Right atrium auricular region (tissue), 2 donors: Measurements from ENCODE around the gene TAGLN2. TPM values are rescaled to one million over a fixed set of nuclear protein-coding genes. Genes with fewer than 3 reads are reported as not detected.

ENCODE experiments used
- DNase-seq: peaks from one replicate; pipeline ENCODE4 v3.0.0-alpha.2; 2019; ENCODE audit warnings: low spot score
- H3K27ac ChIP-seq, 2 donors: fragments of 200-600 bp; sonication (generic); 1 replicate in 1 of 2; 2 replicates in 1 of 2; pipeline ENCODE4 v1.5.1; 2016 to 2019
- H3K27me3 ChIP-seq, 2 donors: fragments of 200-600 bp; sonication (generic); one replicate each; pipeline versions ENCODE4 v1.5.1 to v1.6.0; 2017 to 2019
- H3K36me3 ChIP-seq: fragments of 200-600 bp; sonication (generic); one replicate; pipeline ENCODE4 v1.5.1; 2016
- H3K4me1 ChIP-seq, 2 donors: fragments of 200-600 bp; sonication (generic); one replicate each; pipeline versions ENCODE4 v1.5.1 to v1.6.0; 2017 to 2019
- H3K4me3 ChIP-seq, 2 donors: fragments of 200-600 bp; sonication (generic); 1 replicate in 1 of 2; 2 replicates in 1 of 2; pipeline ENCODE4 v1.5.1; 2017 to 2019; ENCODE audit warnings: mild to moderate bottlenecking in 1 of 2, moderate library complexity in 1 of 2
- H3K9me3 ChIP-seq, 2 donors: fragments of 200-600 bp; sonication (generic); one replicate each; pipeline ENCODE4 v1.5.1; 2019
- total RNA-seq, 2 donors: library from RNA; depleted of rRNA; stranded (reverse); fragments of >200 nt; gene quantifications; one replicate each; pipeline ENCODE4 v1.1.0, GENCODE V29; 2016
- TF ChIP-seq, protein P1 (sequence below), 2 donors: fragments of 200-600 bp; sonication (generic); IDR thresholded peaks; one replicate each; pipeline ENCODE4 v1.5.1; 2019; ENCODE audit warnings: antibody characterized with exemption in 2 of 2

The TAGLN2 gene
- total RNA-seq, 2 donors from 2014 or later: 124 to 235 TPM

DNA sequence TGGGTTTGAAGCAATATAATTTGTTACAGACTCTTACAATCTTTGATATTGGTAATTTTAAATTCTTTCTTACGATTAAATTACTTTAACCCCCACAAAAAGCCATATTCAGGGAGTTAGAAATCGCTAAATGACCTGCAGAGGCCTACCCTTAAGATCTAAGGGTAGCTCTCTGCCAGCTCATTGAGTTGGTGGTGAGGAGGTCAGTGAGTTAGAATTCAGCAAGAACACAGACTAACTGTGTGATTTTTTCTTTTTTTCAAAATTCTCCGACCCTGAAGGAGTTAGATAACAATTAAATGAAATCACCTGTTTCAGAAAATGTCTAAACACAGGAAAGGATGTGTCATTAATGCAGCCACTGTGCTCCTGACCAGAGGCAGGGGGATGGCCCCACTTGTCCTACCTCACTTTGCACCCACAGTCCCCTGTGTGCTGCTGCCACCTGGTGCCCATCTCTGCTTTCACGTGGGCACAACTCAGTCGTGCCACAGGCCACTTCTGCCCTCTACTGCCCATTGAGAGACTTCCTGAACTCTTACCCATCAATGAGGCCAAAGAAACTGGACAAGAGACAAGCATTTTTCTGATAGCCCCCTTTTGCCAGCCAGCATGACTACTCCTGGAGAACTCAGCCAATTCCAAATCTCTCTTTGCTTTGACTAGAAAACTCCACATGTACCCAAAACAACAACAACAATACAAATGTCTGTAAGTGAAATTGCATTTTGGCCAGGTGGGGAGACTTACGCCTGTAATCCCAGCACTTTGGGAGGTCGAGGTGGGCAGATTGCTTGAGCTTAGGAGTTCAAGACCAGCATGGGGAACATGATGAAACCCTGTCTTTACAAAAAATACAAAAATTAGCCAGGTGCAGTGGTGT lies 33.8 kb downstream of the TAGLN2 start:
- DNase-seq: peak; percentile 90
- Histone ChIP-seq H3K27me3 (no peaks in the 10 kb centered on the region), H3K36me3 (no peaks in the 10 kb centered on the region), H3K4me1 (peaks cover 0 to 22% of the 10 kb centered on the region in 2 donors), H3K4me3 (no peak overlapping the region), H3K9me3 (no peaks in the 10 kb centered on the region), H3K27ac (no peak overlapping the region)
- TF ChIP-seq, protein P1, sequence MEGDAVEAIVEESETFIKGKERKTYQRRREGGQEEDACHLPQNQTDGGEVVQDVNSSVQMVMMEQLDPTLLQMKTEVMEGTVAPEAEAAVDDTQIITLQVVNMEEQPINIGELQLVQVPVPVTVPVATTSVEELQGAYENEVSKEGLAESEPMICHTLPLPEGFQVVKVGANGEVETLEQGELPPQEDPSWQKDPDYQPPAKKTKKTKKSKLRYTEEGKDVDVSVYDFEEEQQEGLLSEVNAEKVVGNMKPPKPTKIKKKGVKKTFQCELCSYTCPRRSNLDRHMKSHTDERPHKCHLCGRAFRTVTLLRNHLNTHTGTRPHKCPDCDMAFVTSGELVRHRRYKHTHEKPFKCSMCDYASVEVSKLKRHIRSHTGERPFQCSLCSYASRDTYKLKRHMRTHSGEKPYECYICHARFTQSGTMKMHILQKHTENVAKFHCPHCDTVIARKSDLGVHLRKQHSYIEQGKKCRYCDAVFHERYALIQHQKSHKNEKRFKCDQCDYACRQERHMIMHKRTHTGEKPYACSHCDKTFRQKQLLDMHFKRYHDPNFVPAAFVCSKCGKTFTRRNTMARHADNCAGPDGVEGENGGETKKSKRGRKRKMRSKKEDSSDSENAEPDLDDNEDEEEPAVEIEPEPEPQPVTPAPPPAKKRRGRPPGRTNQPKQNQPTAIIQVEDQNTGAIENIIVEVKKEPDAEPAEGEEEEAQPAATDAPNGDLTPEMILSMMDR (IDR thresholded peaks at IDR 0.05): peak; percentile 72 to 96

- Histone ChIP-seq H3K4me1 (peaks cover 0 to 22% of the 10 kb centered on the region in 2 donors), H3K27ac (peak overlapping the region; percentile 28 to 68), H3K4me3 (no peak overlapping the region), H3K27me3 (no peaks in the 10 kb centered on the region), H3K9me3 (no peaks in the 10 kb centered on the region), H3K36me3 (no peaks in the 10 kb centered on the region)
- no peak for DNase-seq
- TF ChIP-seq, protein P1 (IDR thresholded peaks at IDR 0.05): no peak
These were observed 34.9 kb downstream of the TAGLN2 start for GRCh38 chr1:159890390-159890789.

- DNase-seq: no peak
- Histone ChIP-seq H3K27ac (peak overlapping the region; percentile 28 to 68), H3K27me3 (no peaks in the 10 kb centered on the region), H3K4me3 (no peak overlapping the region), H3K36me3 (no peaks in the 10 kb centered on the region), H3K4me1 (peaks cover 0 to 22% of the 10 kb centered on the region in 2 donors), H3K9me3 (no peaks in the 10 kb centered on the region)
- TF ChIP-seq, protein P1 (IDR thresholded peaks at IDR 0.05): no peak
These were observed 35.5 kb downstream of the TAGLN2 start for GRCh38 chr1:159889821-159890252.

GRCh38 chr1:159889202-159889601 lies 36.1 kb downstream of the TAGLN2 start:
- TF ChIP-seq, protein P1 (IDR thresholded peaks at IDR 0.05): no peak
- Histone ChIP-seq H3K36me3 (no peaks in the 10 kb centered on the region), H3K9me3 (no peaks in the 10 kb centered on the region), H3K27ac (peak overlapping the region in 1 of 2 donors; percentile 68), H3K4me3 (no peak overlapping the region), H3K27me3 (no peaks in the 10 kb centered on the region), H3K4me1 (peaks cover 0 to 22% of the 10 kb centered on the region in 2 donors)
- DNase-seq: no peak

DNA sequence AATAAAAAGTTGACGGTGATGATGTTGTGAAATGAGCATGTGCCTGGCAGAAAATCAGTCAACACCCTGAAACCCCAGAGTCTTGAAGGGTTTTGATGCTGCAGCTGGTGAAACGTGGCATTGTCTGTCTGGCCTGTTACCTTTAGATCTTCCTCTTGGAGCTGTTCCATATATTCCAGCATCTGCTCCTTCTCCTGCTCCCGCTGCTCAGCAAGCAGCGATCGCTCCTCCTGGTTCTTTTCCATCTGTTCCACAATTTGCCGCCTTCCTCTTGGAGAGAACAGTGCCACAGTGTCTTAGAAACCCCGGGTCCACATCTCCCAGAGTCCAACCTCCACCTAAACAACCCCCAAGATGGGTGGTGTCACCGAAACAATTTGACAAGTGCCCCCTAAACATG lies 41.0 kb downstream of the TAGLN2 start:
- TF ChIP-seq, protein P1 (IDR thresholded peaks at IDR 0.05): no peak
- H3K4me1 ChIP-seq: peaks cover 0 to 9% of the 10 kb centered on the region in 2 donors
- no peak overlapping the region for H3K27ac ChIP-seq
- no peaks in the 10 kb centered on the region for H3K9me3 ChIP-seq
- no peak for DNase-seq
- H3K27me3 ChIP-seq: no peaks in the 10 kb centered on the region
- no peak overlapping the region for H3K4me3 ChIP-seq
- H3K36me3 ChIP-seq: no peaks in the 10 kb centered on the region
